HG02588 (cell line): ENCODE measurements around the gene CDRT4.
"Not testable (repeated sequence)": the region's sequence is repeated elsewhere in the genome, so short reads cannot be mapped to it uniquely, and the experiment has no call there.

Experiments used
- ATAC-seq: cut with Tn5 transposase; IDR thresholded peaks from one replicate; pipeline ENCODE4 v1.9.1; 2021; ENCODE audit warnings: mild to moderate bottlenecking, moderate library complexity; ENCODE audit not compliant: unreplicated experiment

CDRT4 gene

GRCh38 chr17:15467592-15467991 lies at the start of gene CDRT4:
TSS of gene CDRT4 (minus strand) at chr17:15467621. CDS start at chr17:15440238, 27,383 bp downstream.
- ATAC-seq = no peak

- ATAC-seq = no peak
Measured at GRCh38 chr17:15516150-15516549, 48.7 kb upstream of the CDRT4 start.

- no peak for ATAC-seq
Measured at GRCh38 chr17:15514469-15514868, 47.0 kb upstream of the CDRT4 start.

GRCh38 chr17:15513856-15514459 lies 46.5 kb upstream of the CDRT4 start:
- no peak for ATAC-seq

- ATAC-seq = no peak
Measured at GRCh38 chr17:15513058-15513791, 45.8 kb upstream of the CDRT4 start.

- ATAC-seq = no peak
Measured at GRCh38 chr17:15512071-15512709, 44.8 kb upstream of the CDRT4 start.

- ATAC-seq = no peak
Measured at GRCh38 chr17:15511142-15511541, 43.7 kb upstream of the CDRT4 start.

- no peak for ATAC-seq
Measured at GRCh38 chr17:15510361-15510760, 42.9 kb upstream of the CDRT4 start.

- ATAC-seq = no peak
Measured at GRCh38 chr17:15509095-15509494, 41.7 kb upstream of the CDRT4 start.

GRCh38 chr17:15508466-15508865 lies 41.0 kb upstream of the CDRT4 start:
- no peak for ATAC-seq

GRCh38 chr17:15507896-15508295 lies 40.5 kb upstream of the CDRT4 start:
- no peak for ATAC-seq

- ATAC-seq = no peak
Measured at GRCh38 chr17:15507001-15507400, 39.6 kb upstream of the CDRT4 start.

GRCh38 chr17:15505708-15506107 lies 38.3 kb upstream of the CDRT4 start:
- ATAC-seq = not testable (repeated sequence)

- no peak for ATAC-seq
Measured at GRCh38 chr17:15503731-15504130, 36.3 kb upstream of the CDRT4 start.

GRCh38 chr17:15502369-15503112 lies 35.1 kb upstream of the CDRT4 start:
- peak; percentile 91 for ATAC-seq

GRCh38 chr17:15501793-15502192 lies 34.4 kb upstream of the CDRT4 start:
- ATAC-seq = no peak

- ATAC-seq = no peak
Measured at GRCh38 chr17:15501282-15501681, 33.9 kb upstream of the CDRT4 start.

- ATAC-seq = no peak
Measured at GRCh38 chr17:15498107-15498506, 30.7 kb upstream of the CDRT4 start.

GRCh38 chr17:15496735-15497670 lies 29.6 kb upstream of the CDRT4 start:
- ATAC-seq = no peak

- no peak for ATAC-seq
Measured at GRCh38 chr17:15494821-15495220, 27.4 kb upstream of the CDRT4 start.
